HG03565 (cell line): ENCODE measurements around the gene FOXK2.

Experiments used
- ATAC-seq: cut with Tn5 transposase; IDR thresholded peaks from one replicate; pipeline ENCODE4 v1.9.1; 2021; ENCODE audit warnings: mild to moderate bottlenecking, moderate library complexity; ENCODE audit not compliant: unreplicated experiment

FOXK2 gene

GRCh38 chr17:82587234-82588086 lies 67.9 kb downstream of the FOXK2 start:
- ATAC-seq: no peak

GRCh38 chr17:82588266-82589175 lies 69.0 kb downstream of the FOXK2 start:
- no peak for ATAC-seq

- ATAC-seq: no peak
Measured at GRCh38 chr17:82589851-82590180, 70.3 kb downstream of the FOXK2 start.

GRCh38 chr17:82590216-82590615 lies 70.7 kb downstream of the FOXK2 start:
- no peak for ATAC-seq

GRCh38 chr17:82590881-82591539 lies 71.5 kb downstream of the FOXK2 start:
- ATAC-seq: no peak

- ATAC-seq: no peak
Measured at GRCh38 chr17:82592289-82592766, 72.8 kb downstream of the FOXK2 start.

GRCh38 chr17:82592767-82593589 lies 73.4 kb downstream of the FOXK2 start:
- no peak for ATAC-seq

- no peak for ATAC-seq
Measured at GRCh38 chr17:82593590-82594087, 74.1 kb downstream of the FOXK2 start.

- ATAC-seq: no peak
Measured at GRCh38 chr17:82594571-82594970, 75.0 kb downstream of the FOXK2 start.

GRCh38 chr17:82595893-82596292 lies 76.4 kb downstream of the FOXK2 start:
- ATAC-seq: no peak

GRCh38 chr17:82596296-82596695 lies 76.8 kb downstream of the FOXK2 start:
- no peak for ATAC-seq

- no peak for ATAC-seq
Measured at GRCh38 chr17:82596837-82597672, 77.5 kb downstream of the FOXK2 start.

- no peak for ATAC-seq
Measured at GRCh38 chr17:82598256-82599119, 79.0 kb downstream of the FOXK2 start.

- ATAC-seq: no peak
Measured at GRCh38 chr17:82599674-82600661, 80.4 kb downstream of the FOXK2 start.

GRCh38 chr17:82600731-82601446 lies 81.4 kb downstream of the FOXK2 start:
- no peak for ATAC-seq

- ATAC-seq: no peak
Measured at GRCh38 chr17:82601447-82602000, 82.0 kb downstream of the FOXK2 start.
